ENCODE results near the gene DGKI. TPM values are rescaled to one million over a fixed set of nuclear protein-coding genes. Genes with fewer than 3 reads are reported as not detected.

Gene DGKI
- total RNA-seq, 1 experiment from 2014 or later: 0.79 TPM

GRCh38 chr7:137731436-137731835 is 115.3 kb downstream of the DGKI start:
- no peaks in the 10 kb centered on the region for H3K36me3 Mint-ChIP-seq
- H3K27me3 Mint-ChIP-seq (ENCODE audit: low read depth): no peaks in the 10 kb centered on the region
- H3K27ac Mint-ChIP-seq: no peak overlapping the region
- no peak for DNase-seq (ENCODE audit: low spot score)
- no peaks in the 10 kb centered on the region for H3K9me3 Mint-ChIP-seq
- ATAC-seq: no peak
- H3K4me3 Mint-ChIP-seq: no peak overlapping the region
- POLR2A ChIA-PET: no interaction called here
- peaks cover 4% of the 10 kb centered on the region; the same call in 1 of the 2 replicates for H3K4me1 Mint-ChIP-seq
- TF ChIP-seq MXD4 (CRISPR knock-in tag; IDR thresholded peaks at IDR 0.05; ENCODE audit: borderline replicate concordance) (no peak), IRF2 (CRISPR knock-in tag; IDR thresholded peaks at IDR 0.05; ENCODE audit: borderline replicate concordance, low read depth) (no peak), ZBTB43 (CRISPR knock-in tag; IDR thresholded peaks at IDR 0.05) (no peak), AR (CRISPR knock-in tag; IDR thresholded peaks at IDR 0.05) (no peak), TP53 (CRISPR knock-in tag; IDR thresholded peaks at IDR 0.05) (no peak), NR3C1 (CRISPR knock-in tag; conservative IDR thresholded peaks at IDR 0.05; ENCODE audit: low read depth) (no peak), SOX15 (CRISPR knock-in tag; IDR thresholded peaks at IDR 0.05) (no peak), E2F5 (CRISPR knock-in tag; IDR thresholded peaks at IDR 0.05) (no peak), CTCF (IDR thresholded peaks at IDR 0.05) (no peak), FOXJ3 (CRISPR knock-in tag; IDR thresholded peaks at IDR 0.05; ENCODE audit: borderline replicate concordance) (no peak), E2F4 (CRISPR knock-in tag; IDR thresholded peaks at IDR 0.05; ENCODE audit: borderline replicate concordance, low read depth) (no peak), TEAD1 (CRISPR knock-in tag; IDR thresholded peaks at IDR 0.05) (no peak), PREB (CRISPR knock-in tag; IDR thresholded peaks at IDR 0.05; ENCODE audit: borderline replicate concordance) (no peak), IRF1 (CRISPR knock-in tag; IDR thresholded peaks at IDR 0.05) (no peak), SMAD4 (CRISPR knock-in tag; IDR thresholded peaks at IDR 0.05) (no peak), SP1 (CRISPR knock-in tag; conservative IDR thresholded peaks at IDR 0.05) (no peak), ERG (CRISPR knock-in tag; IDR thresholded peaks at IDR 0.05) (no peak)
- CTCF ChIA-PET: no interaction called here
